Measurements from ENCODE around the gene CSNK2A3.

The CSNK2A3 gene

DNA sequence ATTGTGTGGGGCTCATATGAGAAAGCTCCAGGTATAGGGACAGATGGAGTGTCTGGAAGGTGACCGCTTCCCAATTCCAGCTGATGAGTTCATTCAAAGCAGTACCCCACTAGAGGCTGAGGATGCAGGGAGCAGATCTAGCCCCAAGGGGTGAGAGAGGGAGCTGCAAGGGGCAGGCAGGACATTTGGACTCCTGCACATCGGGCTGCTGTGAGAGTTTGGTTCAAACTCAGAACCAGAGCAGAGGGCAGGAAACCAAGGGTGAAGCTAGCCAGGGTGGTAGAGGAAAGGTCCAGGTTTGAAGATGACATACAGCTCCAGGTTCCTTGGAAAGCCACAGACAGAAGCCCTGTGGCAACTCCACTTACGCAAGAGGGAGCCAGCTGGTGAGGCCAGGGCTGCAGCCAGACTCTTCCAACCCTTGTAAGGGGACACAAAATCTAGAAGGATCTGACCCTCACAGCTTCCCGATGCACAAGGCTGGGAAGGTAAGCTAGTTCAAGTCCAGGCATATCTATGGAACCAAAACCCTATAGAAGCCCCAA, 1.9 kb downstream of the CSNK2A3 start:
- no peak overlapping the region for H3K4me3 ChIP-seq (ENCODE audit: low read depth in 1 of 2, low read length in 2 of 2)
- no peaks in the 10 kb centered on the region for H3K9me3 ChIP-seq (ENCODE audit: control insufficient read depth in 1 of 2, low read length in 2 of 2)
- no peak overlapping the region for H3K27ac ChIP-seq (ENCODE audit: low read length)
- no peaks in the 10 kb centered on the region for H3K27me3 ChIP-seq (ENCODE audit: low read depth, low read length)
- peaks cover 9 to 29% of the 10 kb centered on the region in 2 donors for H3K4me1 ChIP-seq (ENCODE audit: control insufficient read depth in 1 of 2, insufficient read depth in 2 of 2, low read length in 2 of 2)
- no peaks in the 10 kb centered on the region for H3K36me3 ChIP-seq (ENCODE audit: control insufficient read depth in 1 of 2, insufficient read depth in 2 of 2, low read length in 2 of 2)

DNA sequence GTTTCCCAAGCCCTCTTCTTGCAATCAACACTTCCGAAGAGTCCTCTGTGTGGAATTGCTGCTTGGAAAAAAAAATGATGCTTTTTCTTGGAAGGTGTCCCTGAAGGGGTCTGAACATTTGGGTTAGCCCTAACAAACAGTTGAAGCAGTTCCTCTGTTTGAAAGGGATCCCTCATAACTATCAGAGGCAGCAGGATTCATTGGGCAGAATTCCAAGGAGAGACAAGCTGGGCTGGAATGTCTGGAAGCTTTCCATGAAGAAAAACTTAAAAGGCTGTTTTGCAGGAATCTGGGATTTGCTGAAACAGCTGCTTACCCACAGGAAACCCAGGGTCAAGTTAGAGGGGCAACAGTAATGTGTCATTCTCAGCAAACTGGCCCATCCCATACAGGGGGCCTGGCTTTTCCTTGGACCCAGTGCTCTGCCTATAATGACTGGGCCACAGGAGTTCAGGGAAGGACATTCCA, 3.1 kb downstream of the CSNK2A3 start:
- H3K27ac ChIP-seq (ENCODE audit: low read length) = no peak overlapping the region
- peaks cover 9 to 29% of the 10 kb centered on the region in 2 donors for H3K4me1 ChIP-seq (ENCODE audit: control insufficient read depth in 1 of 2, insufficient read depth in 2 of 2, low read length in 2 of 2)
- H3K36me3 ChIP-seq (ENCODE audit: control insufficient read depth in 1 of 2, insufficient read depth in 2 of 2, low read length in 2 of 2) = no peaks in the 10 kb centered on the region
- no peak overlapping the region for H3K4me3 ChIP-seq (ENCODE audit: low read depth in 1 of 2, low read length in 2 of 2)
- H3K27me3 ChIP-seq (ENCODE audit: low read depth, low read length) = no peaks in the 10 kb centered on the region
- H3K9me3 ChIP-seq (ENCODE audit: control insufficient read depth in 1 of 2, low read length in 2 of 2) = no peaks in the 10 kb centered on the region

GRCh38 chr11:11349106-11349825, 3.8 kb downstream of the CSNK2A3 start:
- no peak overlapping the region for H3K27ac ChIP-seq (ENCODE audit: low read length)
- peaks cover 9 to 29% of the 10 kb centered on the region in 2 donors for H3K4me1 ChIP-seq (ENCODE audit: control insufficient read depth in 1 of 2, insufficient read depth in 2 of 2, low read length in 2 of 2)
- H3K27me3 ChIP-seq (ENCODE audit: low read depth, low read length) = no peaks in the 10 kb centered on the region
- H3K36me3 ChIP-seq (ENCODE audit: control insufficient read depth in 1 of 2, insufficient read depth in 2 of 2, low read length in 2 of 2) = no peaks in the 10 kb centered on the region
- no peaks in the 10 kb centered on the region for H3K9me3 ChIP-seq (ENCODE audit: control insufficient read depth in 1 of 2, low read length in 2 of 2)
- H3K4me3 ChIP-seq (ENCODE audit: low read depth in 1 of 2, low read length in 2 of 2) = no peak overlapping the region

DNA sequence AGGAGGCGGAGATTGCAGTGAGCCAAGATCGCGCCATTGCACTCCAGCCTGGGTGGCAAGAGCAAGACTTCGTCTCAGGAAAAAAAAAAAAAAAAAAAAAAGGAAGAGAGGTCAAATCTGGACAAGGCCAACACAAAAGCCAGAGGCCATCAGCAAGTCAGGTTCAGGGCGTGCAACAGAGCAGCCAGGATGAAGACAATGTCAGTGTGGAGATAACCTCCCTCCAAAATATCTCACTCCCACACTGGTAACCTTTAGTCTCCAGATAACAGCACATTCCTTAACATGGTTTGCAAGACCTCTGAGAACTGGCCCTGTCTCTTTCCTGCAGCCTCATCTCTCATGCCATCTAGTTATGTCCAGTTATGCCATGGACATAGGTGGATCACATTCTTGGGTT, 4.7 kb downstream of the CSNK2A3 start:
- Histone ChIP-seq H3K9me3 (ENCODE audit: control insufficient read depth in 1 of 2, low read length in 2 of 2) (no peaks in the 10 kb centered on the region), H3K4me1 (ENCODE audit: control insufficient read depth in 1 of 2, insufficient read depth in 2 of 2, low read length in 2 of 2) (peaks cover 9 to 29% of the 10 kb centered on the region in 2 donors), H3K4me3 (ENCODE audit: low read depth in 1 of 2, low read length in 2 of 2) (no peak overlapping the region), H3K27ac (ENCODE audit: low read length) (no peak overlapping the region), H3K27me3 (ENCODE audit: low read depth, low read length) (no peaks in the 10 kb centered on the region), H3K36me3 (ENCODE audit: control insufficient read depth in 1 of 2, insufficient read depth in 2 of 2, low read length in 2 of 2) (no peaks in the 10 kb centered on the region)

DNA sequence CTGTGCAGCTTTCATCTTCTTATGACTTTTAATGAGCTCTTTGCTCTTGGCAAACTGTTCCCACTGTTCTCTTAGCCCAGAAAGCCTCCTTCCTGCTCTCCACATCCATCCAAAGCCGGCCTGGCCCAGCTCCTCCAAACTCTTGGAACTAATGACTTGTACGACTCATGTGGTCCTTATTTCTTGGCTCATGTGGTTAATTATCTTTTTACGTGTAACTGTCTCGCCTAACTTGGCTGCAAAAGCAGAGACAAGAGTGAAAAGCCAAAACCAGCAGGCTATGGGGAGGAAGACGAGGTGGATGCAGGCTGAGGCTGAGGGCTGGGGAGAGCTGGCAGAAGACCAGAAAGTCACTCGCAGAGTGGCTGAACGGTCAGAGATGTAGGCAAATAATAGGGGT, 5.5 kb downstream of the CSNK2A3 start:
- H3K36me3 ChIP-seq (ENCODE audit: control insufficient read depth in 1 of 2, insufficient read depth in 2 of 2, low read length in 2 of 2) = peaks cover 0 to 2% of the 10 kb centered on the region in 2 donors
- peaks cover 9 to 29% of the 10 kb centered on the region in 2 donors for H3K4me1 ChIP-seq (ENCODE audit: control insufficient read depth in 1 of 2, insufficient read depth in 2 of 2, low read length in 2 of 2)
- no peak overlapping the region for H3K4me3 ChIP-seq (ENCODE audit: low read depth in 1 of 2, low read length in 2 of 2)
- H3K27ac ChIP-seq (ENCODE audit: low read length) = no peak overlapping the region
- H3K9me3 ChIP-seq (ENCODE audit: control insufficient read depth in 1 of 2, low read length in 2 of 2) = no peaks in the 10 kb centered on the region
- no peaks in the 10 kb centered on the region for H3K27me3 ChIP-seq (ENCODE audit: low read depth, low read length)

DNA sequence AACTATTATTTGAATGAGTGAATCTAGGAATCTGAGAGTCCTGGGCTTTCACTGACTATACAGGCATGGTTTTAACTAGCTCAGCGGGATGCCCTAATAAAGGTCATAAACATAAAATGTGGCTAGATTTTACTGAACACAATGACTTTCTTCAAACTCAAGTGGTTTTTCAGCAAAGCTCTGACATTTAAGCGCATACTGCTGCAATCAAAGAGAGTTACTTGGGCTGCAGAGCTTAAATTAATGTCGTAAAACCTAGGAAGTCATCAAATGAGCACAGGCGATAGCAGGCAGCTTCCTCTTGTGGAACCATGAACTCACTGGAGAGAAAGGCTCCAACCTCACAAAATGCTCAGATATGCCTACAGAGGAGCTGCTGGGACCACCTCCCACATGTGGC, 6.7 kb downstream of the CSNK2A3 start:
- no peak overlapping the region for H3K4me3 ChIP-seq (ENCODE audit: low read depth in 1 of 2, low read length in 2 of 2)
- H3K9me3 ChIP-seq (ENCODE audit: control insufficient read depth in 1 of 2, low read length in 2 of 2) = no peaks in the 10 kb centered on the region
- no peak overlapping the region for H3K27ac ChIP-seq (ENCODE audit: low read length)
- peaks cover 0 to 4% of the 10 kb centered on the region in 2 donors for H3K36me3 ChIP-seq (ENCODE audit: control insufficient read depth in 1 of 2, insufficient read depth in 2 of 2, low read length in 2 of 2)
- H3K4me1 ChIP-seq (ENCODE audit: control insufficient read depth in 1 of 2, insufficient read depth in 2 of 2, low read length in 2 of 2) = peaks cover 9 to 29% of the 10 kb centered on the region in 2 donors
- no peaks in the 10 kb centered on the region for H3K27me3 ChIP-seq (ENCODE audit: low read depth, low read length)

- no peak overlapping the region for H3K27ac ChIP-seq (ENCODE audit: low read length)
- H3K9me3 ChIP-seq (ENCODE audit: control insufficient read depth in 1 of 2, low read length in 2 of 2) = no peaks in the 10 kb centered on the region
- H3K4me1 ChIP-seq (ENCODE audit: control insufficient read depth in 1 of 2, insufficient read depth in 2 of 2, low read length in 2 of 2) = peaks cover 6 to 20% of the 10 kb centered on the region in 2 donors
- peaks cover 0 to 4% of the 10 kb centered on the region in 2 donors for H3K36me3 ChIP-seq (ENCODE audit: control insufficient read depth in 1 of 2, insufficient read depth in 2 of 2, low read length in 2 of 2)
- H3K4me3 ChIP-seq (ENCODE audit: low read depth in 1 of 2, low read length in 2 of 2) = no peak overlapping the region
- no peaks in the 10 kb centered on the region for H3K27me3 ChIP-seq (ENCODE audit: low read depth, low read length)
Measured at GRCh38 chr11:11345099-11345498, 8.0 kb downstream of the CSNK2A3 start.

DNA sequence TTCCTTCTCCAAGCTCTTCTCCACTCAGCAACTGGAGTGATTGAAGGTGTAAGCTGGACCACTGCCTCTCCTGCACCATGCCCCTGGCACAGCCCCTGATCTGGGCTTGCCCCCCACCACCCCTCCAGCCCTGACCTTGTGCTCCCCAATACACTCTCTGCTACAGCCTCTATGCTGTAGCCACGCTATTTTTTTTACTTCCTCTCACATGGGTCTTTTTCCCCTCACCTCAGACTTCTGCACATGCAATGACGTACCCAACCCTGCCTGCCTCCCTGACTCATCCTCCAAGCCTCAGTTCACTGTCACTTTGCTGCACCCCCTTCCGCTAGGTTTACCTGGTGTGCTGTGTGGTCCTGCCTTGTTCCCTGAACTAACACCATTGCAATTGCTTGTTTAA, 9.0 kb downstream of the CSNK2A3 start:
- no peak overlapping the region for H3K27ac ChIP-seq (ENCODE audit: low read length)
- H3K36me3 ChIP-seq (ENCODE audit: control insufficient read depth in 1 of 2, insufficient read depth in 2 of 2, low read length in 2 of 2) = peaks cover 0 to 4% of the 10 kb centered on the region in 2 donors
- no peaks in the 10 kb centered on the region for H3K27me3 ChIP-seq (ENCODE audit: low read depth, low read length)

DNA sequence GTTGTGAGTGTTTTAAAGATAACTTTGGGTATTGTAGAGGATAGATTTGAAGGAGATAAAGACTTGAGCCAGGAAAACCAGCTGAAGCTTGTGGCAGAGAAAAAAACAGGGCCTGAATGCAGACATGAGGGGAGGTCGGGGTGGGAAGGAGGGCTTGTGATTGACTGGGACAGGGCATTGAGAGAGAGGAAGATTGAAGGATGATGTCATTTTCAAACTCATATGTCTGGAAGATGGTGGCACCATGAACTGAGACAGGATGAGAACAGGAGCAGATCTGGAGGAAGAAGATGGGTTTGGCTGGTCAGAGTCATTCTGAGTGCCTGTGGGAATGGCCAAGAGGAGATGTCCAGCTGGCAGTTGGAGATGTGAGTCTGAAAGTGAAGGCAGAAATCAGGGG, 14.7 kb downstream of the CSNK2A3 start:
- Histone ChIP-seq H3K4me3 (ENCODE audit: low read depth in 1 of 2, low read length in 2 of 2) (no peak overlapping the region), H3K27ac (ENCODE audit: low read length) (no peak overlapping the region), H3K27me3 (ENCODE audit: low read depth, low read length) (no peaks in the 10 kb centered on the region), H3K36me3 (ENCODE audit: control insufficient read depth in 1 of 2, insufficient read depth in 2 of 2, low read length in 2 of 2) (peaks cover 0 to 8% of the 10 kb centered on the region in 2 donors), H3K4me1 (ENCODE audit: control insufficient read depth in 1 of 2, insufficient read depth in 2 of 2, low read length in 2 of 2) (no peaks in the 10 kb centered on the region), H3K9me3 (ENCODE audit: control insufficient read depth in 1 of 2, low read length in 2 of 2) (no peaks in the 10 kb centered on the region)

More for the DNA sequence above, 9.0 kb downstream of the CSNK2A3 start:
- peaks cover 0 to 9% of the 10 kb centered on the region in 2 donors for H3K4me1 ChIP-seq (ENCODE audit: control insufficient read depth in 1 of 2, insufficient read depth in 2 of 2, low read length in 2 of 2)
- H3K4me3 ChIP-seq (ENCODE audit: low read depth in 1 of 2, low read length in 2 of 2) = no peak overlapping the region
- no peaks in the 10 kb centered on the region for H3K9me3 ChIP-seq (ENCODE audit: control insufficient read depth in 1 of 2, low read length in 2 of 2)

DNA sequence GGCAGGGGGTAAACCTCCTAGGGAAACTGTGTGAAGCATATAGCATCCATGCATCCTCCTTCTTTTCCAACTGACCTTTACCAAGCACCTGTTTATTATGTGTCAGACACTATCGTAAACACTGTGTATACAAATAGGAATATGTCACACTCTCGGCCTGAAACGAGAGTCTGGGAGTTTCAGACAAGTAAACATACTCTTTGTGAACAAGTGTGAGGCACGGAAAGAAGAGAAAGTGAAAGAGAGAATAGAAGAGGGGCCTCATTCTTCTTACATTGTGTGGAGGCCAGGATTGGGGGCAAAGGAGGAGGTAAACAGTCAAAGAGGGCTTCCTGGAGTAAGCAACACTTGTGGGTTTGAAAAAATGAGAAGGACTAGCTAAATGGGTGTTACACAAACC, 16.4 kb downstream of the CSNK2A3 start:
- Histone ChIP-seq H3K9me3 (ENCODE audit: control insufficient read depth in 1 of 2, low read length in 2 of 2) (no peaks in the 10 kb centered on the region), H3K27me3 (ENCODE audit: low read depth, low read length) (no peaks in the 10 kb centered on the region), H3K27ac (ENCODE audit: low read length) (no peak overlapping the region), H3K4me3 (ENCODE audit: low read depth in 1 of 2, low read length in 2 of 2) (no peak overlapping the region), H3K4me1 (ENCODE audit: control insufficient read depth in 1 of 2, insufficient read depth in 2 of 2, low read length in 2 of 2) (no peaks in the 10 kb centered on the region), H3K36me3 (ENCODE audit: control insufficient read depth in 1 of 2, insufficient read depth in 2 of 2, low read length in 2 of 2) (peaks cover 0 to 9% of the 10 kb centered on the region in 2 donors)

GRCh38 chr11:11335043-11335442, 18.0 kb downstream of the CSNK2A3 start:
- no peak overlapping the region for H3K4me3 ChIP-seq (ENCODE audit: low read depth in 1 of 2, low read length in 2 of 2)

More at GRCh38 chr11:11335043-11335442, 18.0 kb downstream of the CSNK2A3 start:
- Histone ChIP-seq H3K9me3 (ENCODE audit: control insufficient read depth in 1 of 2, low read length in 2 of 2) (no peaks in the 10 kb centered on the region), H3K27ac (ENCODE audit: low read length) (no peak overlapping the region), H3K4me1 (ENCODE audit: control insufficient read depth in 1 of 2, insufficient read depth in 2 of 2, low read length in 2 of 2) (no peaks in the 10 kb centered on the region), H3K36me3 (ENCODE audit: control insufficient read depth in 1 of 2, insufficient read depth in 2 of 2, low read length in 2 of 2) (peaks cover 0 to 17% of the 10 kb centered on the region in 2 donors), H3K27me3 (ENCODE audit: low read depth, low read length) (no peaks in the 10 kb centered on the region)

All from muscle layer of duodenum (tissue), 2 donors.